Loucy (cell line): ENCODE measurements around the gene ESYT2.

Source experiments
- EZH2phosphoT487 ChIP-seq: fragments of 200-600 bp; IDR thresholded peaks from 2 replicates; pipeline ENCODE4 v1.6.1; 2018; ENCODE audit warnings: antibody characterized with exemption, mild to moderate bottlenecking, moderate library complexity, borderline replicate concordance
- TF ChIP-seq, protein P1 (sequence below): fragments of 200-600 bp; sonication (generic); conservative IDR thresholded peaks from 2 replicates; pipeline ENCODE4 v1.5.1; 2014; ENCODE audit warnings: mild to moderate bottlenecking, antibody characterized with exemption, low read length

DNA sequence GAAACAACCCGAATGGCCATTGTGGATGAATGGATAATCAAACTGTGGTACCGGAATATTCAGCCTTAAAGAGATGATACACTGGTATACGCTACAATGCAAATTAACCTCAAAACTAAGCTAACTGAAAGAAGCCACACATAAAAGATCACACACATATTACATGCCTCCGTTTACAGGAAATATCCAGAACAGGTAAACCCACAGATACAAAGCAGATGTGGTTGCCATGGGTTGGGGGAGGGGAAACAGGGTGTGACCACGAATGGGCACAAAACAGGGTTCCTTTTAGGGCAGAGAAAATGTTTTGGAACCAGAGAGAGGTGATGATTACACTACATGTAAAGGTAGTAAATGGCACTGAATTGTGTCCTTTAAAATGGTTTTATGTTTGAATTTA lies 16.6 kb downstream of the ESYT2 start:
- TF ChIP-seq, protein P1, sequence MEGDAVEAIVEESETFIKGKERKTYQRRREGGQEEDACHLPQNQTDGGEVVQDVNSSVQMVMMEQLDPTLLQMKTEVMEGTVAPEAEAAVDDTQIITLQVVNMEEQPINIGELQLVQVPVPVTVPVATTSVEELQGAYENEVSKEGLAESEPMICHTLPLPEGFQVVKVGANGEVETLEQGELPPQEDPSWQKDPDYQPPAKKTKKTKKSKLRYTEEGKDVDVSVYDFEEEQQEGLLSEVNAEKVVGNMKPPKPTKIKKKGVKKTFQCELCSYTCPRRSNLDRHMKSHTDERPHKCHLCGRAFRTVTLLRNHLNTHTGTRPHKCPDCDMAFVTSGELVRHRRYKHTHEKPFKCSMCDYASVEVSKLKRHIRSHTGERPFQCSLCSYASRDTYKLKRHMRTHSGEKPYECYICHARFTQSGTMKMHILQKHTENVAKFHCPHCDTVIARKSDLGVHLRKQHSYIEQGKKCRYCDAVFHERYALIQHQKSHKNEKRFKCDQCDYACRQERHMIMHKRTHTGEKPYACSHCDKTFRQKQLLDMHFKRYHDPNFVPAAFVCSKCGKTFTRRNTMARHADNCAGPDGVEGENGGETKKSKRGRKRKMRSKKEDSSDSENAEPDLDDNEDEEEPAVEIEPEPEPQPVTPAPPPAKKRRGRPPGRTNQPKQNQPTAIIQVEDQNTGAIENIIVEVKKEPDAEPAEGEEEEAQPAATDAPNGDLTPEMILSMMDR = no peak
- TF ChIP-seq EZH2phosphoT487 = no peak
